Neural progenitor cell (in vitro differentiated cells): ENCODE measurements around the gene GNAQ. TPM values are rescaled to one million over a fixed set of nuclear protein-coding genes. Genes with fewer than 3 reads are reported as not detected.
"Not testable (repeated sequence)": the region's sequence is repeated elsewhere in the genome, so short reads cannot be mapped to it uniquely, and the experiment has no call there.

Experiments used
- DNase-seq: peaks from one replicate; pipeline ENCODE4 v3.0.0-alpha.2; 2016; ENCODE audit warnings: low spot score
- H2AFZ ChIP-seq: fragments of 200-600 bp; sonication (generic); replicated peaks from 2 replicates; pipeline ENCODE4 v1.6.1; 2016; ENCODE audit warnings: antibody characterized with exemption
- H3F3A ChIP-seq: fragments of 200-600 bp; sonication (generic); 2 replicates; pipeline ENCODE4 v1.6.1; 2016; ENCODE audit warnings: antibody characterized with exemption, low read depth
- H3K27ac ChIP-seq: fragments of 200-600 bp; sonication (generic); 2 replicates; pipeline ENCODE4 v1.5.1; 2016; ENCODE audit warnings: mild to moderate bottlenecking
- H3K27me3 ChIP-seq: fragments of 200-600 bp; sonication (generic); 2 replicates; pipeline ENCODE4 v1.6.1; 2016; ENCODE audit warnings: mild to moderate bottlenecking, moderate library complexity
- H3K36me3 ChIP-seq: fragments of 200-600 bp; sonication (generic); 2 replicates; pipeline ENCODE4 v1.5.1; 2016
- H3K4me1 ChIP-seq: fragments of 200-600 bp; sonication (generic); 2 replicates; pipeline ENCODE4 v1.6.1; 2016; ENCODE audit warnings: mixed run types
- H3K4me2 ChIP-seq: fragments of 200-600 bp; sonication (generic); 2 replicates; pipeline ENCODE4 v1.6.1; 2016
- H3K4me3 ChIP-seq: fragments of 200-600 bp; sonication (generic); 2 replicates; pipeline ENCODE4 v1.5.1; 2016
- H3K79me2 ChIP-seq: fragments of 200-600 bp; sonication (generic); 2 replicates; pipeline ENCODE4 v1.6.1; 2016; ENCODE audit warnings: low read depth
- H3K9ac ChIP-seq: fragments of 200-600 bp; sonication (generic); 2 replicates; pipeline ENCODE4 v1.6.1; 2016
- H3K9me3 ChIP-seq: fragments of 200-600 bp; sonication (generic); 2 replicates; pipeline ENCODE4 v1.5.1; 2016; ENCODE audit warnings: low read depth
- H4K20me1 ChIP-seq: fragments of 200-600 bp; sonication (generic); 2 replicates; pipeline ENCODE4 v1.6.1; 2016; ENCODE audit warnings: low read depth
- H3K27ac Mint-ChIP-seq: 3 replicates; pipeline ENCODE4 v1.8.0; 2021; ENCODE audit warnings: mixed read lengths
- H3K27me3 Mint-ChIP-seq: 2 replicates; pipeline ENCODE4 v1.8.0; 2022; ENCODE audit warnings: low read depth, mild to moderate bottlenecking, inconsistent platforms, moderate library complexity, mixed read lengths; ENCODE audit not compliant: insufficient read depth
- H3K36me3 Mint-ChIP-seq: 3 replicates; pipeline ENCODE4 v1.8.0; 2021; ENCODE audit warnings: mixed read lengths
- H3K4me1 Mint-ChIP-seq: 3 replicates; pipeline ENCODE4 v1.8.0; 2021; ENCODE audit warnings: mixed read lengths
- H3K4me3 Mint-ChIP-seq: 3 replicates; pipeline ENCODE4 v1.8.0; 2021; ENCODE audit warnings: mild to moderate bottlenecking, moderate library complexity, mixed read lengths
- H3K9me3 Mint-ChIP-seq: 3 replicates; pipeline ENCODE4 v1.8.0; 2020; ENCODE audit warnings: mixed read lengths
- EZH2 ChIP-seq: fragments of 200-600 bp; sonication (generic); IDR thresholded peaks from 2 replicates; pipeline ENCODE4 v1.6.1; 2017; ENCODE audit warnings: antibody characterized with exemption, mild to moderate bottlenecking, moderate library complexity
- EZH2phosphoT487 ChIP-seq: fragments of 200-600 bp; sonication (generic); IDR thresholded peaks from 2 replicates; pipeline ENCODE4 v1.6.1; 2017; ENCODE audit warnings: antibody characterized with exemption
- total RNA-seq: library from RNA; depleted of rRNA; stranded (reverse); fragments of >200 nt; gene quantifications from 2 replicates; pipeline ENCODE4 v1.2.3, GENCODE V29; 2015; ENCODE audit warnings: low replicate concordance
- TF ChIP-seq, protein P1 (sequence below): fragments of 200-600 bp; sonication (generic); IDR thresholded peaks from 2 replicates; pipeline ENCODE4 v1.5.1; 2017; ENCODE audit warnings: antibody characterized with exemption, mild to moderate bottlenecking

The GNAQ gene
- total RNA-seq, 1 donor from 2014 or later, result 87.9 TPM

DNA sequence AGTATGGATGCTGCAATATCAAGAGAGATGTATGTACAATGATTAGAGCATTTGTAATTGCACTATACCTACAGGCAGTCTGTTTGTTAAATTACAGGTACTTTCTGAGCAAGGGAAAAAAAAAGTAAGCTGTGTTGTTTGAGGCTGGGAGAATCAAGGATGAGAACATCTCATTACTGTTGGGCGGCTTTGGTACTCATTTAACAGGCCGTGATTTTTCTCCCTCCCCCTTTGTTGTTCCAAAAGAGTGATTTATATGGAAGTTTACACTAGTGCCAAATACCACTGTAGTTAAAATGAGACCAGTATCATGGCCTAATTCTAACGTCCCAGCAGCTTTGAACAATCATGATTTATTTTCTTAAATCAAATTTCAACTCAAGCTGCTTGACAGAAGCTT, 312.3 kb downstream of the GNAQ start:
- TF ChIP-seq EZH2phosphoT487 (no peak), EZH2 (no peak)
- TF ChIP-seq, protein P1, sequence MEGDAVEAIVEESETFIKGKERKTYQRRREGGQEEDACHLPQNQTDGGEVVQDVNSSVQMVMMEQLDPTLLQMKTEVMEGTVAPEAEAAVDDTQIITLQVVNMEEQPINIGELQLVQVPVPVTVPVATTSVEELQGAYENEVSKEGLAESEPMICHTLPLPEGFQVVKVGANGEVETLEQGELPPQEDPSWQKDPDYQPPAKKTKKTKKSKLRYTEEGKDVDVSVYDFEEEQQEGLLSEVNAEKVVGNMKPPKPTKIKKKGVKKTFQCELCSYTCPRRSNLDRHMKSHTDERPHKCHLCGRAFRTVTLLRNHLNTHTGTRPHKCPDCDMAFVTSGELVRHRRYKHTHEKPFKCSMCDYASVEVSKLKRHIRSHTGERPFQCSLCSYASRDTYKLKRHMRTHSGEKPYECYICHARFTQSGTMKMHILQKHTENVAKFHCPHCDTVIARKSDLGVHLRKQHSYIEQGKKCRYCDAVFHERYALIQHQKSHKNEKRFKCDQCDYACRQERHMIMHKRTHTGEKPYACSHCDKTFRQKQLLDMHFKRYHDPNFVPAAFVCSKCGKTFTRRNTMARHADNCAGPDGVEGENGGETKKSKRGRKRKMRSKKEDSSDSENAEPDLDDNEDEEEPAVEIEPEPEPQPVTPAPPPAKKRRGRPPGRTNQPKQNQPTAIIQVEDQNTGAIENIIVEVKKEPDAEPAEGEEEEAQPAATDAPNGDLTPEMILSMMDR, result no peak
- H3K27ac Mint-ChIP-seq, result no peak overlapping the region
- Histone ChIP-seq H3K4me3 (no peak overlapping the region), H3F3A (no peaks in the 10 kb centered on the region), H3K36me3 (peaks cover 3% of the 10 kb centered on the region), H3K27ac (no peak overlapping the region), H3K4me1 (peaks cover 13% of the 10 kb centered on the region), H2AFZ (no peak overlapping the region), H4K20me1 (no peaks in the 10 kb centered on the region), H3K9ac (no peak overlapping the region), H3K79me2 (no peaks in the 10 kb centered on the region), H3K9me3 (no peaks in the 10 kb centered on the region), H3K4me2 (no peak overlapping the region), H3K27me3 (no peaks in the 10 kb centered on the region)
- H3K4me1 Mint-ChIP-seq, result peaks cover 22% of the 10 kb centered on the region
- DNase-seq, result no peak
- H3K36me3 Mint-ChIP-seq, result peaks cover 20% of the 10 kb centered on the region
- no peaks in the 10 kb centered on the region for H3K27me3 Mint-ChIP-seq
- H3K4me3 Mint-ChIP-seq, result no peak overlapping the region
- no peaks in the 10 kb centered on the region for H3K9me3 Mint-ChIP-seq

DNA sequence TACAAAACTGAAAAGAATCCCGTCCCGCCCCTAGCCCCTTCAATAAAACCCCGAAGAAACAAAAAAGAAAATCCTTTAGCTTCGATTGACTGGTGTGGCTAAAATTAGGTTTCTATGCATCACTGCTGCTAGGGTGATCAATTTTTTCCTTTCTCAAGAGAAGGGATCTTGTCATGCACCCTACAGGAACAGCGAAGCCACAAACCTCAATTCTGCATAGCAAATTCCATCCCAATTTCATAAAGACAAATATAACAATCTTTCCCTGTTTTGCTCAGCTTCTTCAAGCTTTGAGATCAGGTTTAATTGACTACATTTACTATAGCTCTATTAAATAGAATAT, 313.3 kb downstream of the GNAQ start:
- H3K27me3 Mint-ChIP-seq, H3K36me3 ChIP-seq, H3K79me2 ChIP-seq, H3K4me3 ChIP-seq, H3K9me3 Mint-ChIP-seq, H2AFZ ChIP-seq, H4K20me1 ChIP-seq, H3K4me2 ChIP-seq, H3F3A ChIP-seq, DNase-seq, H3K9me3 ChIP-seq, H3K4me3 Mint-ChIP-seq, H3K27me3 ChIP-seq, H3K9ac ChIP-seq, H3K27ac ChIP-seq: not testable (repeated sequence)
- Mint-ChIP-seq H3K27ac (peak overlapping the region; percentile 31), H3K36me3 (peaks cover 15% of the 10 kb centered on the region), H3K4me1 (peaks cover 23% of the 10 kb centered on the region)
- H3K4me1 ChIP-seq, result peaks cover 13% of the 10 kb centered on the region

GRCh38 chr9:77717608-77718297, 313.9 kb downstream of the GNAQ start:
- not testable (repeated sequence) for H3K9ac ChIP-seq, H4K20me1 ChIP-seq, H3K27me3 ChIP-seq, H3K27ac ChIP-seq, H3K9me3 Mint-ChIP-seq, H3K9me3 ChIP-seq, H2AFZ ChIP-seq, DNase-seq, H3K27me3 Mint-ChIP-seq, H3K27ac Mint-ChIP-seq, H3K4me3 ChIP-seq, H3F3A ChIP-seq, H3K36me3 ChIP-seq, H3K4me2 ChIP-seq, H3K4me3 Mint-ChIP-seq, H3K79me2 ChIP-seq
- Mint-ChIP-seq H3K4me1 (peaks cover 23% of the 10 kb centered on the region), H3K36me3 (peaks cover 12% of the 10 kb centered on the region)
- H3K4me1 ChIP-seq, result peaks cover 13% of the 10 kb centered on the region

GRCh38 chr9:77714077-77714549, 317.5 kb downstream of the GNAQ start:
- Histone ChIP-seq H2AFZ (no peak overlapping the region), H3K36me3 (no peaks in the 10 kb centered on the region), H3K4me3 (no peak overlapping the region), H3K27ac (no peak overlapping the region), H3K9ac (no peak overlapping the region), H4K20me1 (no peaks in the 10 kb centered on the region), H3K79me2 (no peaks in the 10 kb centered on the region), H3K4me2 (no peak overlapping the region), H3K9me3 (no peaks in the 10 kb centered on the region), H3K27me3 (no peaks in the 10 kb centered on the region), H3K4me1 (peaks cover 4% of the 10 kb centered on the region), H3F3A (no peaks in the 10 kb centered on the region)
- Mint-ChIP-seq H3K36me3 (peaks cover under 1% of the 10 kb centered on the region), H3K27me3 (peaks cover 2% of the 10 kb centered on the region), H3K27ac (no peak overlapping the region), H3K9me3 (peaks cover 4% of the 10 kb centered on the region), H3K4me1 (peaks cover 23% of the 10 kb centered on the region), H3K4me3 (no peak overlapping the region)
- DNase-seq, result no peak
- TF ChIP-seq EZH2phosphoT487 (no peak), EZH2 (no peak)
- TF ChIP-seq, protein P1, result no peak
